MM.1S (cell line): ENCODE data around the gene ELOVL2.

Experiments used
- CTCF ChIP-seq: fragments of 300-600 bp; sonication (generic); IDR thresholded peaks from 2 replicates; pipeline ENCODE4 v1.5.1; 2016; ENCODE audit warnings: antibody characterized with exemption, low read length, mixed read lengths
- EZH2 ChIP-seq: fragments of 300-600 bp; sonication (generic); optimal IDR thresholded peaks from 2 replicates; pipeline ENCODE3; 2017; ENCODE audit warnings: low read depth, mild to moderate bottlenecking, antibody characterized with exemption, low read length, mixed read lengths
- EZH2phosphoT487 ChIP-seq: fragments of 300-600 bp; sonication (generic); IDR thresholded peaks from 2 replicates; pipeline ENCODE4 v1.6.1; 2018; ENCODE audit warnings: antibody characterized with exemption, low read length

GRCh38 chr6:11030904-11031303, 13.2 kb downstream of the ELOVL2 start:
- TF ChIP-seq CTCF (no peak), EZH2 (no peak), EZH2phosphoT487 (no peak)
